Measurements from ENCODE around the gene CCNJL.
"Not testable (repeated sequence)": the region's sequence is repeated elsewhere in the genome, so short reads cannot be mapped to it uniquely, and the experiment has no call there.

CCNJL gene

DNA sequence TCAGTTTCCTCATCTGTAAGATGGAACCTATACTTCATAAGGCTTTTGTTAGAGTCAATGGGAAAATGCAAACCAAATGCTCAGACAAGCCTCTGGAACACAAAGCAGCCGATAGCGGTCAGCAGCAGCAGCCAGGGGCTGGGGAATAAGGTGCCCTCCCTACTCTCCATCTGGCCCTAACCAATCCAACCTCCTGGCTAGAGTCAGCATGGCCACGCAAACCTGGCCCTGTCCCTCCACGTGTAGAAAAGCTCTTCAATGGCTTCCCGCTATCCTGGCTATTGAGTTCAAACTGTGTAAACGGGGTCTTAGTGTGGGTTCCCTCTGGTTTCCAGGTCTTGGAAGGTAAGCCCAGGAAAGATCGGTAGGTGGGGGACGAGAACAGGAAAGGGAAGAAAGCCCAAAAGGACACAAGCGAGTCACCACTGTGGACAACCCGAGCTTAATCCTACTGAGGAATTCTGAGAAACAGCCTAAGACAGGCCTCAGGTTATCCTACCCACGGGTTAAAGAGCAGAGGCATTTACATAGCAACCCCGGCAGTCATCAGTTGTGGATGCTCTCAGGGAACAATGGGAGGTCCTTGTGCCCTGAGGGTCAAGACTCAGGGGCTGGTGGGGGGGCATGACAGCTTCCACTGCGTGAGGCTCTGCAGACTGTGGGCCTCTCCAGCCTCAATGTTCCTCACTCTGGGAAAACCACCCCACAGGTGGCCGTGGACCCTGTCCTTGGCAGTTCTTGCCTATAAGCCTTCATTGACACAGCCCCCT is 52.2 kb downstream of the CCNJL start:
- Histone ChIP-seq H3K27ac (ENCODE audit: low read length) (no peak overlapping the region), H3K4me1 (ENCODE audit: control insufficient read depth in 1 of 2, insufficient read depth in 2 of 2, low read length in 2 of 2) (peaks cover 7 to 8% of the 10 kb centered on the region in 2 donors)

GRCh38 chr5:160259341-160259740 is 53.0 kb downstream of the CCNJL start:
- Histone ChIP-seq H3K4me1 (ENCODE audit: control insufficient read depth in 1 of 2, insufficient read depth in 2 of 2, low read length in 2 of 2) (peaks cover 7 to 8% of the 10 kb centered on the region in 2 donors), H3K4me3 (ENCODE audit: low read depth in 1 of 2, low read length in 2 of 2) (no peak overlapping the region), H3K27me3 (ENCODE audit: low read depth, low read length) (no peaks in the 10 kb centered on the region), H3K36me3 (ENCODE audit: control insufficient read depth in 1 of 2, insufficient read depth in 2 of 2, low read length in 2 of 2) (peaks cover 0 to 11% of the 10 kb centered on the region in 2 donors), H3K9me3 (ENCODE audit: control insufficient read depth in 1 of 2, low read length in 2 of 2) (no peaks in the 10 kb centered on the region), H3K27ac (ENCODE audit: low read length) (no peak overlapping the region)

More for the DNA sequence above, 52.2 kb downstream of the CCNJL start:
- no peaks in the 10 kb centered on the region for H3K9me3 ChIP-seq (ENCODE audit: control insufficient read depth in 1 of 2, low read length in 2 of 2)
- H3K4me3 ChIP-seq (ENCODE audit: low read depth in 1 of 2, low read length in 2 of 2) = no peak overlapping the region
- peaks cover 0 to 8% of the 10 kb centered on the region in 2 donors for H3K36me3 ChIP-seq (ENCODE audit: control insufficient read depth in 1 of 2, insufficient read depth in 2 of 2, low read length in 2 of 2)
- no peaks in the 10 kb centered on the region for H3K27me3 ChIP-seq (ENCODE audit: low read depth, low read length)

- H3K4me3 ChIP-seq (ENCODE audit: low read depth in 1 of 2, low read length in 2 of 2) = no peak overlapping the region
- H3K9me3 ChIP-seq (ENCODE audit: control insufficient read depth in 1 of 2, low read length in 2 of 2) = no peaks in the 10 kb centered on the region
- peaks cover 0 to 20% of the 10 kb centered on the region in 2 donors for H3K36me3 ChIP-seq (ENCODE audit: control insufficient read depth in 1 of 2, insufficient read depth in 2 of 2, low read length in 2 of 2)
- H3K27me3 ChIP-seq (ENCODE audit: low read depth, low read length) = no peaks in the 10 kb centered on the region
- no peak overlapping the region for H3K27ac ChIP-seq (ENCODE audit: low read length)
- H3K4me1 ChIP-seq (ENCODE audit: control insufficient read depth in 1 of 2, insufficient read depth in 2 of 2, low read length in 2 of 2) = no peaks in the 10 kb centered on the region
Observed at GRCh38 chr5:160254706-160255105, 57.7 kb downstream of the CCNJL start.

DNA sequence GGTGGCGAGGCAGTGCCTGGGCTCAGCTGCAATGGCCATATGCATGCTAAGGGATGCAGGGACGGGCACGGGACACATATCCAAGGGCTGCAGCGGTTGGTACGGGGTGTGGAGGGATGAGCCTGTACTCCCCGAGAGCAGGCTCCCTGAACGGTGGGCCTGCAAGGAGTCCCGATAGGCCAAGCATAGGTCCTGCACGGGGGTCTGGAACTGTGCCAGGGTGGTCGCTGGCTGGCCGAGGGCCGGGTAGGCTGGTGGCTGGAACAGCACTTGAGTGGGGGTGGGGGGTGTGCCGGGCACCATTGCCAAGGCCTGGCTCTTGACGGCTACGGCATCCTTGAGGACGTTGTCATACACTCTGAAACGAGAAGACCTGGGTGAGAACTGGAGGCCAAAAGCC is 58.9 kb downstream of the CCNJL start:
- Histone ChIP-seq H3K4me3 (ENCODE audit: low read depth in 1 of 2, low read length in 2 of 2) (no peak overlapping the region), H3K36me3 (ENCODE audit: control insufficient read depth in 1 of 2, insufficient read depth in 2 of 2, low read length in 2 of 2) (peaks cover 0 to 20% of the 10 kb centered on the region in 2 donors), H3K27ac (ENCODE audit: low read length) (no peak overlapping the region), H3K9me3 (ENCODE audit: control insufficient read depth in 1 of 2, low read length in 2 of 2) (no peaks in the 10 kb centered on the region), H3K4me1 (ENCODE audit: control insufficient read depth in 1 of 2, insufficient read depth in 2 of 2, low read length in 2 of 2) (no peaks in the 10 kb centered on the region), H3K27me3 (ENCODE audit: low read depth, low read length) (no peaks in the 10 kb centered on the region)

GRCh38 chr5:160252916-160253315 is 59.4 kb downstream of the CCNJL start:
- no peaks in the 10 kb centered on the region for H3K4me1 ChIP-seq (ENCODE audit: control insufficient read depth in 1 of 2, insufficient read depth in 2 of 2, low read length in 2 of 2)
- no peaks in the 10 kb centered on the region for H3K9me3 ChIP-seq (ENCODE audit: control insufficient read depth in 1 of 2, low read length in 2 of 2)
- peaks cover 0 to 20% of the 10 kb centered on the region in 2 donors for H3K36me3 ChIP-seq (ENCODE audit: control insufficient read depth in 1 of 2, insufficient read depth in 2 of 2, low read length in 2 of 2)
- H3K27me3 ChIP-seq (ENCODE audit: low read depth, low read length) = no peaks in the 10 kb centered on the region
- no peak overlapping the region for H3K27ac ChIP-seq (ENCODE audit: low read length)
- no peak overlapping the region for H3K4me3 ChIP-seq (ENCODE audit: low read depth in 1 of 2, low read length in 2 of 2)

DNA sequence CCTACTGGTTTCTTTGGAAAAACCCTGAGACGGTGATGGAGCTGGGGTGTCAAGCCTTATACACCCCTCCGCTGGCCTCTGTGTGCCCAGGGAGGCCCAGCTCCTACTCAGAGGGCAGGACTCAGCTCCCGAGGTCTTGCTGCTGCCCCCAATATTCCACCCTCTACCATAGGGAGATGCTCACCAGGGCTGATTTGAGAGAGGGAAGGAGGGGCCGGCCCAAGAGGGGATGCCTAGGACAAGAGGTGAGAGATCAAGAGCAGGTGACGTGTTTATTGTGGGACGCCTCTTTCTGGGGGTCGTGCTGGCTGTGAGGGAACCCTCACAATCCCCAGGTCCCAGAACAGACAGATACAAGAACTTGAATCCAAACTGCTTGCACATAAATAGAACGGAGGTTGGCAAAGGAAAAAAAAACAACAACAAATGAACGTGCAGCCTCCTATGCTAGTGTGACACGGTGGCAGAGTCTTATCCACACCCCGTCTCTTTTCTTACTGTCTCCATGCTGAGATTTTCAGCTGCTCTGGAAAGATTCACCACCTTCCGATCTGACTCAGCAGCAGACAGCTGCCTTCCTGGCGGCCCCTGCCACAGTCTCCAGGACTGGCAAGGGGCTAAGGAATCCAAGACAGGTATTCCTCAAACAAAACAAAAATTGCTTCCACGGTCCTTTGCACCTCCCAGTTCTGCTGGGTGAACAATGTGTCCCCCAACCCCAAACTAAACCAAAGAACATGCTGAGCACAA is 60.8 kb downstream of the CCNJL start:
- no peaks in the 10 kb centered on the region for H3K27me3 ChIP-seq (ENCODE audit: low read depth, low read length)
- no peaks in the 10 kb centered on the region for H3K4me1 ChIP-seq (ENCODE audit: control insufficient read depth in 1 of 2, insufficient read depth in 2 of 2, low read length in 2 of 2)
- H3K27ac ChIP-seq (ENCODE audit: low read length) = no peak overlapping the region
- H3K36me3 ChIP-seq (ENCODE audit: control insufficient read depth in 1 of 2, insufficient read depth in 2 of 2, low read length in 2 of 2) = peaks cover 0 to 20% of the 10 kb centered on the region in 2 donors
- no peaks in the 10 kb centered on the region for H3K9me3 ChIP-seq (ENCODE audit: control insufficient read depth in 1 of 2, low read length in 2 of 2)
- no peak overlapping the region for H3K4me3 ChIP-seq (ENCODE audit: low read depth in 1 of 2, low read length in 2 of 2)

- Histone ChIP-seq H3K4me1 (ENCODE audit: control insufficient read depth in 1 of 2, insufficient read depth in 2 of 2, low read length in 2 of 2) (no peaks in the 10 kb centered on the region), H3K27me3 (ENCODE audit: low read depth, low read length) (no peaks in the 10 kb centered on the region), H3K36me3 (ENCODE audit: control insufficient read depth in 1 of 2, insufficient read depth in 2 of 2, low read length in 2 of 2) (peaks cover 0 to 18% of the 10 kb centered on the region in 2 donors), H3K4me3 (ENCODE audit: low read depth in 1 of 2, low read length in 2 of 2) (no peak overlapping the region), H3K9me3 (ENCODE audit: control insufficient read depth in 1 of 2, low read length in 2 of 2) (no peaks in the 10 kb centered on the region), H3K27ac (ENCODE audit: low read length) (no peak overlapping the region)
Observed at GRCh38 chr5:160250826-160251225, 61.5 kb downstream of the CCNJL start.

- Histone ChIP-seq H3K27me3 (ENCODE audit: low read depth, low read length) (no peaks in the 10 kb centered on the region), H3K27ac (ENCODE audit: low read length) (no peak overlapping the region), H3K4me1 (ENCODE audit: control insufficient read depth in 1 of 2, insufficient read depth in 2 of 2, low read length in 2 of 2) (no peaks in the 10 kb centered on the region), H3K9me3 (ENCODE audit: control insufficient read depth in 1 of 2, low read length in 2 of 2) (no peaks in the 10 kb centered on the region), H3K36me3 (ENCODE audit: control insufficient read depth in 1 of 2, insufficient read depth in 2 of 2, low read length in 2 of 2) (peaks cover 0 to 12% of the 10 kb centered on the region in 2 donors), H3K4me3 (ENCODE audit: low read depth in 1 of 2, low read length in 2 of 2) (no peak overlapping the region)
Observed at GRCh38 chr5:160250226-160250625, 62.1 kb downstream of the CCNJL start.

- H3K4me1 ChIP-seq (ENCODE audit: control insufficient read depth in 1 of 2, insufficient read depth in 2 of 2, low read length in 2 of 2); H3K27ac ChIP-seq (ENCODE audit: low read length); H3K9me3 ChIP-seq (ENCODE audit: control insufficient read depth in 1 of 2, low read length in 2 of 2); H3K27me3 ChIP-seq (ENCODE audit: low read depth, low read length); H3K4me3 ChIP-seq (ENCODE audit: low read depth in 1 of 2, low read length in 2 of 2): not testable (repeated sequence)
- H3K36me3 ChIP-seq (ENCODE audit: control insufficient read depth in 1 of 2, insufficient read depth in 2 of 2, low read length in 2 of 2) = peaks cover 0 to 11% of the 10 kb centered on the region in 2 donors
Observed at GRCh38 chr5:160249570-160249969, 62.8 kb downstream of the CCNJL start.

GRCh38 chr5:160245506-160246086 is 66.8 kb downstream of the CCNJL start:
- Histone ChIP-seq H3K4me3 (ENCODE audit: low read depth in 1 of 2, low read length in 2 of 2) (no peak overlapping the region), H3K36me3 (ENCODE audit: control insufficient read depth in 1 of 2, insufficient read depth in 2 of 2, low read length in 2 of 2) (no peaks in the 10 kb centered on the region), H3K27ac (ENCODE audit: low read length) (no peak overlapping the region), H3K4me1 (ENCODE audit: control insufficient read depth in 1 of 2, insufficient read depth in 2 of 2, low read length in 2 of 2) (no peaks in the 10 kb centered on the region), H3K27me3 (ENCODE audit: low read depth, low read length) (no peaks in the 10 kb centered on the region), H3K9me3 (ENCODE audit: control insufficient read depth in 1 of 2, low read length in 2 of 2) (no peaks in the 10 kb centered on the region)

DNA sequence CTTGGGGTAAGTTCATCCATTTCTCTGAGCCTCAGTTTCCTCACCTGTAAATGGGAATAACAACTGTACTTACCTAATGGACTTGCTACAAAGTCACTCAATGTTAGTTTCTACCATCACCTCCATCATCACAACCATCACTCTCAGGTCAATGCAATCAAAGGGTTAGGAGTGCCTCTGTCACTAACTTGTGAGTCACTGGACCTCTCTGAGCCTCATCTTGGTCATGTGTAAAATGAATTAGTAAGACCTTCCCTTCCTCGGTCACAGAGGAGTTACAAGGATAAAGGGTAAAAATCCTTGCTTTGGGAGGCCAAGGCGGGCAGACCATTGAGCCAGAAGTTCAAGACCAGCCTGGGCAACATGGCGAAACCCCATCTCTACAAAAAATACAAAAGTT is 70.2 kb downstream of the CCNJL start:
- H3K9me3 ChIP-seq (ENCODE audit: control insufficient read depth in 1 of 2, low read length in 2 of 2) = no peaks in the 10 kb centered on the region
- H3K27ac ChIP-seq (ENCODE audit: low read length) = no peak overlapping the region
- H3K36me3 ChIP-seq (ENCODE audit: control insufficient read depth in 1 of 2, insufficient read depth in 2 of 2, low read length in 2 of 2) = no peaks in the 10 kb centered on the region
- no peaks in the 10 kb centered on the region for H3K4me1 ChIP-seq (ENCODE audit: control insufficient read depth in 1 of 2, insufficient read depth in 2 of 2, low read length in 2 of 2)
- no peak overlapping the region for H3K4me3 ChIP-seq (ENCODE audit: low read depth in 1 of 2, low read length in 2 of 2)
- no peaks in the 10 kb centered on the region for H3K27me3 ChIP-seq (ENCODE audit: low read depth, low read length)

All from muscle layer of duodenum (tissue), 2 donors.